ENCODE results near the gene GTF2A2.

- no peak for TF ChIP-seq PBX3 (CRISPR knock-in tag; IDR thresholded peaks at IDR 0.05)
- no peak for TF ChIP-seq CTCF (tag by site-specific recombination; IDR thresholded peaks at IDR 0.05)
- no peak for TF ChIP-seq ZNF214 (tag by site-specific recombination; IDR thresholded peaks at IDR 0.05; ENCODE audit: borderline replicate concordance)
- TF ChIP-seq ZNF658 (tag by site-specific recombination; IDR thresholded peaks at IDR 0.05) = no peak
Observed at GRCh38 chr15:59674361-59674877, 17.1 kb upstream of the GTF2A2 start.
